ENCODE results near the gene ADGRG6.
A peak's percentile ranks its signal among the peaks of the same experiment; 100 is the strongest.
"Not testable (repeated sequence)": the region's sequence is repeated elsewhere in the genome, so short reads cannot be mapped to it uniquely, and the experiment has no call there.

The ADGRG6 gene

GRCh38 chr6:142446576-142446975, 144.8 kb downstream of the ADGRG6 start:
- DNase-seq (ENCODE audit: low spot score), result no peak

GRCh38 chr6:142448091-142448729, 146.4 kb downstream of the ADGRG6 start:
- no peak for DNase-seq (ENCODE audit: low spot score)

- not testable (repeated sequence) for DNase-seq (ENCODE audit: low spot score)
These were observed 149.0 kb downstream of the ADGRG6 start for GRCh38 chr6:142450856-142451255.

- no peak for DNase-seq (ENCODE audit: low spot score)
These were observed 151.2 kb downstream of the ADGRG6 start for GRCh38 chr6:142452993-142453392.

- not testable (repeated sequence) for DNase-seq (ENCODE audit: low spot score)
These were observed 152.4 kb downstream of the ADGRG6 start for GRCh38 chr6:142454196-142454595.

- not testable (repeated sequence) for DNase-seq (ENCODE audit: low spot score)
These were observed 153.0 kb downstream of the ADGRG6 start for GRCh38 chr6:142454848-142455247.

- no peak for DNase-seq (ENCODE audit: low spot score)
These were observed 154.3 kb downstream of the ADGRG6 start for GRCh38 chr6:142455957-142456589.

GRCh38 chr6:142457638-142458406, 156.0 kb downstream of the ADGRG6 start:
- no peak for DNase-seq (ENCODE audit: low spot score)

GRCh38 chr6:142458836-142459235, 157.0 kb downstream of the ADGRG6 start:
- no peak for DNase-seq (ENCODE audit: low spot score)

- no peak for DNase-seq (ENCODE audit: low spot score)
These were observed 157.5 kb downstream of the ADGRG6 start for GRCh38 chr6:142459271-142459670.

GRCh38 chr6:142462260-142462659, 160.5 kb downstream of the ADGRG6 start:
- DNase-seq (ENCODE audit: low spot score), result no peak

GRCh38 chr6:142463988-142464387, 162.2 kb downstream of the ADGRG6 start:
- no peak for DNase-seq (ENCODE audit: low spot score)

GRCh38 chr6:142469220-142469619, 167.4 kb downstream of the ADGRG6 start:
- no peak for DNase-seq (ENCODE audit: low spot score)

- DNase-seq (ENCODE audit: low spot score), result no peak
These were observed 168.6 kb downstream of the ADGRG6 start for GRCh38 chr6:142470421-142470820.

- DNase-seq (ENCODE audit: low spot score), result peak; percentile 66
These were observed 172.9 kb downstream of the ADGRG6 start for GRCh38 chr6:142474531-142475289.

- DNase-seq (ENCODE audit: low spot score), result no peak
These were observed 174.6 kb downstream of the ADGRG6 start for GRCh38 chr6:142476452-142476851.

- no peak for DNase-seq (ENCODE audit: low spot score)
These were observed 176.3 kb downstream of the ADGRG6 start for GRCh38 chr6:142478117-142478516.

- no peak for DNase-seq (ENCODE audit: low spot score)
These were observed 179.7 kb downstream of the ADGRG6 start for GRCh38 chr6:142481466-142481865.

- DNase-seq (ENCODE audit: low spot score), result no peak
These were observed 180.4 kb downstream of the ADGRG6 start for GRCh38 chr6:142482249-142482648.

- DNase-seq (ENCODE audit: low spot score), result no peak
These were observed 181.2 kb downstream of the ADGRG6 start for GRCh38 chr6:142482974-142483373.

- DNase-seq (ENCODE audit: low spot score), result no peak
These were observed 183.4 kb downstream of the ADGRG6 start for GRCh38 chr6:142485256-142485655.
